COLO668 (cell line): Measurements from ENCODE around the gene ZBTB42.

Experiments used
- DNase-seq: peaks from one replicate; lab custom pipeline; 2025; ENCODE audit not compliant: unreplicated experiment; lab: John Stamatoyannopoulos, UW

The ZBTB42 gene

DNA sequence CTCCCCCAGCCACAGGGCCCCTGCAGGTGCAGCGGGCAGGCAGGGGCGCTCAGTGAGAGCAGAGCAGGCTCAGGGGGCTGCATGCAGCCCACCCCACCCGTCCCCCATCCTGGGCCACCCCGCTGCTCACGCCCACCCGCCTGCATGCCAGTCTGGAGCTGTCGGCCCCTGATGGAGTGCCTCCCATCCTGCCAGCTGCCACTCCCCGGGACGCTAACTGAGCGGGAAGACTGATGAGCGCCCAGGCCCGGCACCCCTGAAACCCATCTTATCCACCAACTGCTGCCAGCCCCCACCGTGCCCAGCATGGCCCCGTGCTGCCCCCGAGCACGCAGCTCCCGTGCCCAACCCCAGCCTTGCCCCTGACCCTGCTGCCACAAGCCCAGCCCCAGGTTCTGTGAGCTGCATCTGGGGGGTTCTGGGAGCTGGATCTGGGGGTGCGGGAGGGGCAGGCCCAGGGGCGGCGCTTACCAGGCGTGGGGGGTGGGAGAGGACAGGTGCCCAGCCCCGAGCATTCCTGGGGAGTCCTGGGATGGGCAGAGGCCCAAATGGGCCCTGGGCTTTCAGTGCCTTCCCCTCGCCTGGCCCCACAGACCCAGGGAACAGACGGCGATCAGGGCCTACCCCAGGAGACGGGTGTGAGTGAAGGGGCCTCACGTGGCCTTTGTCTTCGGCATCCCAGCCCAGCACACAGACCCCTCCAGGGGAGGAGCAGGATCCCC is 18.7 kb upstream of the ZBTB42 start:
- no peak for DNase-seq

DNA sequence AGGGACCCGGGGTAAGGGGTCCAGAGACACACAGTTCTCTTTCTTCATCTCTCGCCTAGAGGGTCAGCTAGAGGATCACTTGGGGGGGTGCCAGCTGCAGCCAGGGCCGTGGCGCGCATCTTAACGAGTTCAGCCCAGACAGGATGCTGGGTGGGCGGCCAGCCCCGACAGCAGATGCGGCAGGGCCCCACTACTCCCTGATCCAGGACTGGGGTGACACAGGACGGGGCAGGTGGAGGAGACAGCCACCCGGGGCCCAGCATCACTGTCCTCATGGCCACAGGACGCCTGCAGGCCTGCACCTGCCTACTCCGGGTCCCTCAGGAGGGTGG is 18.1 kb upstream of the ZBTB42 start:
- DNase-seq, result no peak

DNA sequence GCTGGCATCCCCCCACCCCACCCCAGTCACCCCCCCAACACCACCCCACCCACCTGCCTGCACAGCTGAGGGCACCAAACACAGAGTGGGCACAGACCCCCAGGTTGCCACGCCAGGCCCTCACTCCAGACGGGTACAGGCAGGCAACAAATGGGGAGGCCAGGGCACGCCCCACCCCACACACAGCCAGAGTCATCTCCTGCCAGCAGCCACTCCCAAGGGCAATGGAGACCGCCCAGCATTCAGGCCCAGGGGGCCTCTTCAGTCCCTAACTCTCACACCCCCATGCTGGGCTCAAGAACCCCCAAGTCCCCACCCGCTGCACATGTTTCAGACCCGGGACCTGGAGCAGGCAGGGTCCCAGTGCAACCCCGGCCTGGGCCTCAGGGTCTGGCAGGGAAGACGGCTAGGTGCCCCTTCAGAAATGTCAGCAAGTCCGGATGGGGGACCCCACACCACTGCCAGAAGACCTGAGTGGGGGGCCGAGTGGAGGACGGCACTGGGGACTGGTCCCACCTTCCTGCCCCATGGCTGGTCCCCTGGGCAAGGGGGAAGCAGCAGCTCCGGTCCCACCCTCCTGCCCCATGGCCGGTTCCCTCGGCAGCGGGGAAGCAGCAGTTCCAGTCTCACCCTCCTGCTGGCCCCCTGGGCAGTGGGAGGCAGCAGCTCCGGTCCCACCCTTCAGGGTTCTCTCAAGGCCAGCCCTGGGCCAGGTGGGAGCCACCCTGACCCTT is 17.2 kb upstream of the ZBTB42 start:
- DNase-seq, result no peak

DNA sequence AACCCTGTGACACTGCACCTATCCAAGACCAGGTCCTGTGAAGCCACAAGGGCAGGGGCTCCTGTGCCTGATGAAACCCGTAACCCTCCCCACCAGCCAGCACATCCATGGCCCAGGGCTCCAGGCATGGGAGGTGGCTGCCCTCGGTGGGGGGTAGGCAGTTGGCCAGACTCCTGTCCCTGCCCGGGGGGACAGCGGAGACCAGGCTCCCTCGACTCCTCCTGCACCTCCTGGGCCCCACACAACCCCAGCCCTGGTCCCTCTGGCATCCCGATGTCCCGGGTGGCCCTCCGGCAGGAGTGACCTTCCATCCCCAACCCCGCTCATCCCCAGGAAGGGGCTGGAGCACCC is 16.7 kb upstream of the ZBTB42 start:
- no peak for DNase-seq

DNA sequence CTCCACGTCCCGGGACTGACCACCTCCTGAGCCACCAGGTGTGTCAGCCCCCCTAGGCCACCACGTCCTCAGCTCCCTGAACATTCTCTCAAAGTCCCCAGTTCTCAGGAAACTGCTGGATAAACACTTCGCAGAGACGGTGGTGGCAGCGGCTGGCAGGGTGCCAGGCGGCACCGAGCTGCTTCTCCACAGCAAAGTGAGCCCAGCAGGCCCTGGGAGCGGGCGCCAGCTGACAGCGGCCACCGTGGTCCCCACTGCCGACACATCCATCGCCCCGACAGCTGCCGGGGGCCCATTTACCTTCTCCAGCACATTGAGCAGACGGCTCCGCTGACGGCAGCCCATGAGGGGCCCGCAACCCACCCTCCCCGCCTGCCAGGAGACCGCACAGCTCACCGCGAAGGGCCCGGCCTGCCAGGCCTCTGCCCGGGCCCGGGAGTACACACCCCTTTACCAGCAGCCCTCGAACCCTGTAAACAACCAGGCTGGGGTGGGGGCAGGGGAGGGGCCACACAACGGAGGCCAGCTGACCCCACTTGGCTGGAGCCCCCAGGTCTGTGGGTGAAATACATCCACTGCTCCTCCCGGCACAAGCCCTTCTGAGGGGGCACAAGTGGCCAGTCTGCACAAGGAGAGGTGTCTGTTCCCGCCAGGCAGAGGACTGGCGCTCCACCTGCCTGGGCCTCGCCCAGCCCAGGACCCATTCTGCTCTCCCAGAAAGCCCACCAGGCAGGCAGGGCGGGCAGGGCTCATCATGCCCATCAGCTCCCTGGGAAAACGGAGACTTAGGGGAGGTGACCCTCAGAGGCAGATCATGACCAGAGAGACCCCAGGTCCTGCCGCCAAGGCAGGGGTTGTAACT is 15.8 kb upstream of the ZBTB42 start:
- DNase-seq, result peak; percentile 83

DNA sequence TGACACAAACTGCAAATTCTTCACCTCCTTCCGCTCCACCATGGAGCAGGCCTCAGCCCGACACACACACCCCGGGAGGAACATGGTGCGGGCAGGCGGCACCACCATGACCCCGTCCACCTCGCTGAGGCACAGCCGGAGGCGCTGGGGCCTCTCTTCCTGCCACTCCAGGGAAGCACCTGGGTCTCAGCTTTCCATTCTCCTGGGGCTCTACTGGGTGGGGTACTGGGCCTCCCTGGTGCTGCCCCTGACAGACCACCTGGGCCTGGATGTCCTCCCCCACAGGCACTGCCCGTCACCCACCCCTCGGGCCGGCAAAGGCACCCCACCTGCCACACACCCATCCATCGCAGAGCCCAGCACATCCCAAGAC is 15.2 kb upstream of the ZBTB42 start:
- DNase-seq, result no peak

DNA sequence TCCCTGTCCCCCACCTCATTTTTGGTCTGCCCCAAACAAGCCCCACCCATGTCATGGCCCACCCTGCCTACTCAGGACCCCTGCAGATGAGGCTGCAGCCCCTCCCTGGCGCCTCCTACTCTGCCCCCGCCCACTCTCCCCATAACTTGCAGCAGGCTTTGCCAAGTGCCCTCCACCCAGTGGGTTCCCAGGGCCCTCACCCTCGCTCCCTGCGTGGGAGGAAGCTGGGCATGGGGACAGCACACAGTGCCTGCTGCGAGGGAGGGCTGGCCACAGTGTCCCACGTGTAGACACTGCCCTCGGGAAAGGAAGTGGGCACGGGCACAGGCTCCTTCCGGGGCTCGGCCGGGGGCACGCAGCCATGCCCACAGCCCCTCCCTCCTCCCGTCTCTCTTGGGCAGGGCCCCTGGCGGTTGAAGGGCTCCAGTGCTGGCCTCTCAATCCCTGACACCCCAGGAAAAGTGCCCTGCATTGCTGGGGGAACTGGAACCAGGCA is 14.8 kb upstream of the ZBTB42 start:
- DNase-seq, result no peak

DNA sequence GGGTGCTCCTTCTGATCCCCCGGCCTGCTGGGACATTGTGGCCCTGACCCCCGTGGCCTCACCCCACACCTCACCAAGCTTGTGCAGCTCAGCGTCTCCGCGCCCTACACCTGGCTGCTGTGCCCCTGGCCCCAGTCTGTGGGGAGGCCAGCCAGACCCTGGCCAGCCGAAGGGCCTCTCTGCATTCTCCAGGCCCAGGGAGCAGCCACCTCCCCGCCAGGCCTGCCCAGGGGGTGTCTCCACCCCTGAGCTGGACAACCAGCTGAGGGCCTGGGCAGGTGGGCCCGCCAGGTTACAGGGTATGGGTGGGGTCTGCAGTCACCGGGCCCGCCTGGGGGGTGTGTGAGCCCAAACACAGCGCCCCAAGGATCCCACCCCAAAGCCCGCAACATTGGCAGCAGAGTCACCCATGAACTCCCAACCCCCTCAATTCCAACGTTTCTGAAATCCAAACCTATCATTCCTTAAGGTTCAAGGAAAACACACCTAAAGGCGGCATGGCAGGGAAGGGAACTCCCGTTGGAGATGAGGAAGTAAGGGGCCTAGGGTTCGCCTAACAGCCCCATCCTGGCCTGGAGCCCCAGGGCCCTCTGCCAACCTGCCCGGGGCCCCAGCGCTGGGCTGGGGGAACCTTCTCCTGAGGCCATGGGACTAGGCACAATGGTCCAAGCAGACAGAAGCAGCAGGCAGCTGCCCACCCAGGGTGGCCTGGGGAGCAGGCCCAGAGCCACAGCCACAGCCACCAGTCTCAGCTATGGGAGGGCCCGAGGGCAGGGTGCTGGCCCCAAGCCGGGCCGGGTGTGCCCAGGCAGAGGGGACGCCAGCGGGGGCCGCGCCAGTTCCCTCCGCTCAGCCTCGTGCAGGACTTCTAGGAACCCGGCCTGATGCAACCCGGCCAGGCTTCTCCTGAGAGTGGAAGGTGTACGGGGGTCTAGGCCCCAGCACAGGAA is 13.9 kb upstream of the ZBTB42 start:
- DNase-seq, result no peak

DNA sequence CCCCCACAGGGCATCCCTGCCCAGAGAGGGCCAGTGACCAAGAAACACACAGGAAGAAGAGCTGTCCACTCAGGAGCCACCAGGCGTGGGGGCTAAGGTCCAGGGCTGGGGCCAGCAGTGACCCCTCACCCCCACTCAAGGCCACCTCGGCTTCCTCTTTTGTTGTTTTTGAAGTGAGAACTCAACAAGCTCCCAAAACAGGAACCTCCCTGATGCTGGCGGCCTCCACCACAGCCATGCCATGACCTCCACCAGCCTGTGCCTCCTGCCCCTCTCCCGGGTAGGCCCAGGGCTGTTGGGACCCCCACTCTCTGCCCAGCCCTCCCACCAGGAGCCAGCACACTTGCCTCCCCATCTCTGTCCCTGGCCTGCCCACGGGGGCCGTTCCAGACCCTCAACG is 13.2 kb upstream of the ZBTB42 start:
- no peak for DNase-seq

DNA sequence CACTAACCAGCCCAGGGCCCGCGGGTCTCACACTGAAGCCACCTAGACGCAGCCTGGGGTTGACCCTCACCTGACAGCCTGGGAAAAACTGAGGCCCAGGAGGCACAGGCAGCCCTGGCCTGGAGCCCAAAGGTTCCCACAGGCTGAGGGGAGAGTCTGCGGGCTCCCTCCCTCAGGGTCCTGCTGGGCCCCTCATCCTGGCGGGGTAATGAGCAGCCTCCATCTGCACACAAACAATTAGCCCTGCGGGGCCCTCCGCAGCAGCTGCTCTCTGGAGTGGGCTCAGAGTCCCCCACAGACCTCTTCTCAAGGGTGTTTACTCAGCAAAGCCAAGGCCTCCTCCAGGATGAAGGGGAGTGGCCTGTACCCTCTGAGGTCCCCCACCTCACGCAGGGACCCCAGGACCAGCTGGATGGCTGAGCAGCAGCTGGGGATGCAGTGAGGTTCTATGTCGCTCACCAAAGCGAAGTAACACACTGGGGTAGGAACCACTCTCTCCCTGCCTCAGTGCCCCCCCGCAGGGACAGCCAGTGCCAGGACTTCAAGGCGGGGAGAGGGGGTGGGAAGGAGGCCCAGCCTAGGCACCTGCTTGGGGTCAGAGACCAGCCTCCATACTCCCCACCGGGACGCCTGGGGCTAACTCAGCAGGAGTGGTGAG is 12.6 kb upstream of the ZBTB42 start:
- no peak for DNase-seq

DNA sequence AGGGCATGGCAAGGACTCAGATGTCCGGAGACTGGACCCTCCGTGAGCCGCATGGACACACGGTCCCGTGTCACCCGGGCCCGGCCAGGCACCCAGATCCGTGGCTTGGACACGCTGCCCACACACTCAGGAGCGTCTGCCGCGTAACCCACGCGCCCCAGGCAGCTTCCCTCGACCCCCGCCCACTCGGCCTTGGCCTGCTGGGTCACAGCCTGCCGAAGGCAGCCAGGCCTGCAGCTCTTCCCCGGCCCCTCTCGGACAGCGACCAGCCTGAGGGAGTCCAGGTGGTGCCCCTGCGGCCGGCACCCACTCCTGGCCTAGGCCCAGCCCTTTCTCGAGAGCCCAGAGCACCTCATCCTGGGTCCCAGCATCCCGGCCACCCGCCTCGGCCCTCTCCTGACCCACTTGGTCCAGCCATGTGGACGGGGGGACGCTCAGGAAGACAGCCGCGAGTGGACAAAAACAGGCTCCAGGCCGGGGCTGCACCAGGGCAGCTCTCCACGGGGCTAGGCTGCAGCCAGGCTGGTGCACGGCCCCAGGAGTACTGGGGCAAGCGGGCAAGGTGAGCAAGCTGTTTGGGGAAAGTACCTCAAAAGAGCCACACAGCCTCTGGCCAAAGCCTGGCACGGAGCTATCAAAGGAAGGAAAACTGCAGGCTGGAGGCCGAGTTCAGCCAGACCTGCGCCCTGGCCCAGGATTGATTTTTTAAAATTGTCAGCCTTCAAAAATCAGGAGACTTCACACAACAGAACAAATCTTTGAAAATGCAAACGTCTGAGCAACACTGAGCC is 11.8 kb upstream of the ZBTB42 start:
- no peak for DNase-seq

DNA sequence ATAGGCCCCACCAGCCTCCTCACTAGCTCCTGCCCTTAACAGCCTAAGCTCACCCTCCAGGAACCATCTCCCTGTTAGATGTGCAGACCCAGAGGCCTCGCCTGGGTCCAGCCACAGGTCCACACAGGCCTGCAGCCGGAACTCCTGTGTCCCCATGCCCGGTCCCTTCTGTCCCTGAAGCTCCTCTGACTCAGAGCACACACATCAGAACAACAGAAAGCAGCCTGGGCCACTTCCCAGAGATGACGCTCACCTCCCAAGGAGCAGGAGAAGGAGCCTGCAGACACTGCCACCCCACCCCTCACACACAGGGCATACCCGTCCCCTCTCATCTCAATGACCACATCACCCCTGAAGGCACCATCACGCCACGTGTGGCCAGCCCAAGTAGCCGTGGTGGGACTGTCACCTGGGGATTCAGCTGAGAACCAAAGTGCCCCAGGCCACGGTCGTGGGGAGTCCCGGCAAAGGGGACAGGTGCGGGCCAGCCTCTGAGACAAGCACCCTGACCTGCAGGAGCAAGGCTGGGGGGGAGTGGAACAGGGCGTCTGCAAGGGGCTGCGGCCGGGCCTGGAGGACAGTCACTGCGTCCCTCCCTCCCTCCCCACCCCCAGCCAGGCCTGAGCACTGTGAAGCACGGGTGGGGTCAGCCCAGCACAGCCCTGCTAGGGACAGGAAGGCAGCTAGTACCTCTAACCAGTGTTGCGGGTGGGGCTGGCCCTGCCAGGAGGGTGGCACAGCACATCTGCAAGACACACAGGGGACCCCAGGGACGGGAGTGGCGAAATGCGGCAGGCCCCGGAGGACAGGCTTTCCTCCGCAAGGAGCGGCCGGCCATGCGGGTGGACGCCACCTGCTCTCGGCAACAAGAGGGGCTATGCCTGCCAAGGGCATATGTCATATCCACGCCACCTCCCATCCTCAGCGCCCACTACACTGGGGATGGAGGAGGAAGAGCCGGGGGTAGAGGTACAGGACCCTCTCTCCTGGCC is 10.9 kb upstream of the ZBTB42 start:
- no peak for DNase-seq

DNA sequence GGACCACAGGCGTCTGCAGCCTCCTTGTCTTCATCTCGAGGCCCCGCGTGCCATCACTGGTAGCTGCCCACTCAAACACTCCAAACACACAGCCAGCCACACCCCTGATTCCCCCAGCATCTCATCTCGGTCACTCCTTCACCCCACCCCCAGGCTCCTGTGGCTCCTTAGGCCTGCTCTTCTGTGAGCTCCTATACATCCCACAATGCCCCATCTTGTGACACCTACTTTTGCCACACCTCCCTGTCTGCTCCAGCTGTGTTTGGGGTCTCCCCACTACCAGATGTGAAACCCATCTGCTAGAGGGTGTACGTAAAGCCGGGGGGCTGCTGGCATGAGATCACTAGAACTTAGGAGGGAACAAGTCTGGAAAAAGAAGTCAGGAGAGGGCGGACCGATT is 9.5 kb upstream of the ZBTB42 start:
- no peak for DNase-seq

DNA sequence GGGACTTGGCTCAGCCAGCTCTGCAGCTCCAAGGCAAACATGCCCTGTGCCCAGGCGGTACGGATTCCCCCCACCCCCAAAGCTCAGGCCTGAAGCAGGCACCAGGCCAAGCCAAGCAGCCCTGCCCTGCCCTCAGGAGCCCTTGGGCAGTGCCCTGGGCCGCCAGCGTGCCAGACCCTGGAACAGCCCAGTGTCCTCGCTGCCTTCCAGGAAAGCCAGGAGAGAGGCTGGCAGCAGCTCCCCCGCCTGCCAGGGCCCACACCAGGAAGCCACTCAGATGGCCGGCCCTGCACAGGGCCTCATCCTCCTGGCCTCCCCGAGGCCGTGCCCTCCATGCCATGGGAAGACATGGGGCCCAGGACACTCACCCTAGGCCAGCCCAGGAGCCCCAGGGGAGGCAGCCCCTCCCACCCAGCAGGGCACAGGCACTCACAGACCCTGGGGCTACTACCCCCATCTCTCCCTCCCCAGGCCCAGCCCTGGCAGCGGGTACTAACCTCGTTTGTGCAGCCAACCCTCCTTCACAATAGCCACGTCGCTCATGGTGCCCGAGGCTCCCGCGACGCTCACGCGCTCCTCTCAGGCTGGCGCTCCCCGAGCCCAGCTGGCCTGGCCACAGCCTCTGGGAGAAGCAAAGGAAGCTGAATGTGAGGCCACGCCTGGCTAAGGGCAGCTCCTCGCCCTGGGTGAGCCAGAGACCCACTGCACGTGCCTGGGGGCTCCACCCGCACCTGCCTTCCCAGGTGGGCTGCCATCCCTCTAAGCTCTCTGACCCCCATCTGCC is 8.6 kb upstream of the ZBTB42 start:
- DNase-seq, result peak; percentile 60

DNA sequence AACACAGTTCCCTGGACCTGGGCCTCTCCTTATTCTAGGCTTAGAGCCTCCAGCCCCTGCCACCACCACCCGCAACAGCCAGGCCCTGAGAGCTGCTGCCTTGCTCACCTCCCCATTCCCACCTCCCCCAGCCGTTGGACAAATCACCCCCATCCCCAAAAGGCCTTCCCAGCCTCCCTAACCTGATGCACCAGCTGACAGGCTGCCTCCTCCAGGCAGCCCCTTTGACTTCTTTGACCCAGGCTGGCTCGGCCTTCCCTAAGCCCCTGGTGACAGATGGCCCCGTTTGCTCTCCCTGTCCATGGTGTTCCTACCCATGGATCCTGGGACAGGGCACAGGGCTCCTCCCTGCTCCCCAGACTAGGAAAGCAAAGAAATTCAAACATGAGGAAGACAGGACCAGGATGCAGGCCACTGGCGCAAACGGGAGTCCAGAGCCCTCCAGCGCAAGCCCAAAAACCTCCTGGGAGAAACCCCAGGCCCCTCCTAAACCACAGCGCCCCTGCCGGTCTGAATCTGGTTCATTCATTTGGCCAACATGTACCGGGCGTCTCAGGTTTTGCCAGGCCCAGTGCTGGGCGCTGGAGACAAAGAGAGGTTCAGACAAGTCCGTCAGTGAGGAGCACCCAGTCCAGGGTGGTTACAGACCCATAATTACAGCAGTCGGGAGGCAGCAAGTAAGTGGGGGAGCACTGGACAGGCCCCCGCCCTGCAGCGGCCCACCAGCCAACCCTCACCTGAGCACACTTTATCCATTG is 7.8 kb upstream of the ZBTB42 start:
- DNase-seq, result no peak

DNA sequence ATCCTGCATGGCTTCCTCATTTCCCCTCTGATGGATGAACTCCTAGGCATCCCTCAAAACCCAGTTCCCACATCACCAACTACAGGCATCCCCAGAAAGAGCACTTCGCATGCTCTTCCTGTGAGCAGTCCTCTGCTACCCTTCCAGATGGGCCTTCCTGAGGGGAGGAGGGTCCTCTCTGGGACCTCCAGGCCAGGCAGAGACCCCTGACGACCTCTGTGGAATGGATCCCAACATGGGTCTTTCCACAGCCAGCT is 7.3 kb upstream of the ZBTB42 start:
- no peak for DNase-seq

DNA sequence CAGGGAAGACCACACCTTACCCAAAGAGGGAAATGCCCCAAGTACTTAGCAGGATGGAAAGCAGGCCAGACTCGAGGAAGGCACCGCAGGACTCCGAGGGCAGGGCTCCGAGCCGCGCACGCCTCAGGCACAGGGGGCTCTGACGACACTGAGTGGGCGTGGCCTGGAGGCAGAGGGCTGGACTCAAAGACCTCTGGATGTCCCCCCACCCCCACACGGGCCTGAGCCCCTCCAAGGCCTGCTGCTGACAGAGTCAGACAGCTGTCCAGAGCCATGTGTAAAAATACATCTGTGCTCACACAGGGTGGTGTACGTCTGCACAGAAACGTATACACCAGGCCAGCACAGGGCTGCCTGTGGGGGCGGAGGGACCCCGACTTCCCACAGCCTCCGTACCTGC is 6.8 kb upstream of the ZBTB42 start:
- DNase-seq, result peak; percentile 20
